H1 (cell line): ENCODE data around the gene DVL1. TPM values are rescaled to one million over a fixed set of nuclear protein-coding genes. Genes with fewer than 3 reads are reported as not detected.

Experiments used
- CTCF ChIA-PET: fragments of 300-600 bp; sonication (Branson Sonifier 250); formaldehyde crosslinking; loops from one replicate; lab custom pipeline; 2021; ENCODE audit not compliant: partially characterized antibody; lab: Charles Lee
- POLR2A ChIA-PET: fragments of 300-600 bp; sonication (Branson Sonifier 250); formaldehyde crosslinking; loops from one replicate; lab custom pipeline; 2021; ENCODE audit warnings: inconsistent platforms; ENCODE audit not compliant: partially characterized antibody; lab: Charles Lee
- DNase-seq, 2 experiments: peaks; one replicate each; pipeline versions ENCODE4 v3.0.0 to v3.0.0-alpha.2; 2010 to 2022; ENCODE audit warnings: low spot score in 2 of 2, low read depth in 1 of 2, mixed read lengths in 1 of 2
- FAIRE-seq: peaks from 2 replicates; lab custom pipeline; 2011; peaks lifted over from hg19 to GRCh38; lab: Jason Lieb, UNC
- H2AFZ ChIP-seq: 2 replicates; pipeline ENCODE4 v1.8.1; 2012; ENCODE audit warnings: low read length, inconsistent platforms
- H2AK5ac ChIP-seq: 2 replicates; pipeline ENCODE4 v1.6.1; 2013; ENCODE audit warnings: low read depth, low read length
- H2BK120ac ChIP-seq: replicated peaks from 2 replicates; pipeline ENCODE3; 2013; ENCODE audit warnings: low read depth, low read length, inconsistent platforms
- H2BK12ac ChIP-seq: 2 replicates; pipeline ENCODE4 v1.6.1; 2013; ENCODE audit warnings: low read depth, low read length
- H2BK15ac ChIP-seq: 2 replicates; pipeline ENCODE4 v1.6.1; 2013; ENCODE audit warnings: low read length
- H2BK20ac ChIP-seq: 2 replicates; pipeline ENCODE4 v1.6.1; 2013; ENCODE audit warnings: low read length
- H2BK5ac ChIP-seq: 2 replicates; pipeline ENCODE4 v1.6.1; 2013; ENCODE audit warnings: low read depth, low read length
- H3K14ac ChIP-seq: 2 replicates; pipeline ENCODE4 v1.6.1; 2013; ENCODE audit warnings: inconsistent platforms; ENCODE audit not compliant: insufficient read length
- H3K18ac ChIP-seq: 2 replicates; pipeline ENCODE4 v1.6.1; 2013; ENCODE audit warnings: low read length; ENCODE audit errors: extremely low read depth
- H3K23ac ChIP-seq: 2 replicates; pipeline ENCODE4 v1.6.1; 2013; ENCODE audit warnings: inconsistent platforms; ENCODE audit not compliant: insufficient read length
- H3K23me2 ChIP-seq: 2 replicates; pipeline ENCODE4 v1.6.1; 2013; ENCODE audit warnings: low read depth, low read length
- H3K27ac ChIP-seq: 2 replicates; pipeline ENCODE4 v1.6.1; 2011; ENCODE audit warnings: low read depth, low read length, inconsistent platforms
- H3K27me3 ChIP-seq, 4 experiments: replicated peaks in 1 of 4; 1 replicate in 1 of 4; 2 replicates in 3 of 4; pipeline versions ENCODE4 v1.6.1 to v1.8.1; 2011 to 2013; ENCODE audit warnings: low read length in 3 of 4, mild to moderate bottlenecking in 3 of 4, inconsistent platforms in 2 of 4, mixed read lengths in 2 of 4, moderate library complexity in 1 of 4; ENCODE audit not compliant: control insufficient read depth in 3 of 4, insufficient read depth in 3 of 4; ENCODE audit errors: extremely low read depth in 1 of 4
- H3K36me3 ChIP-seq, 4 experiments: 2 replicates each; pipeline versions ENCODE4 v1.6.1 to v1.8.1; 2011 to 2013; ENCODE audit warnings: mild to moderate bottlenecking in 4 of 4, low read length in 3 of 4, moderate library complexity in 2 of 4, control low read depth in 1 of 4, inconsistent platforms in 1 of 4; ENCODE audit not compliant: insufficient read depth in 4 of 4, control insufficient read depth in 2 of 4
- H3K4ac ChIP-seq: replicated peaks from 2 replicates; pipeline ENCODE3; 2013; ENCODE audit warnings: low read length, low read depth, mixed read lengths, inconsistent platforms; ENCODE audit not compliant: insufficient read length
- H3K4me1 ChIP-seq, 4 experiments: replicated peaks in 1 of 4; 1 replicate in 1 of 4; 2 replicates in 3 of 4; pipeline versions ENCODE4 v1.6.1 to v1.8.1; 2011 to 2013; ENCODE audit warnings: low read length in 3 of 4, inconsistent platforms in 2 of 4, mixed read lengths in 1 of 4; ENCODE audit not compliant: insufficient read depth in 4 of 4, control insufficient read depth in 3 of 4
- H3K4me2 ChIP-seq, 2 experiments: 2 replicates each; pipeline versions ENCODE4 v1.6.1 to v1.8.1; 2011 to 2013; ENCODE audit warnings: low read depth in 2 of 2, low read length in 2 of 2, control low read depth in 1 of 2, inconsistent platforms in 1 of 2, mild to moderate bottlenecking in 1 of 2; ENCODE audit not compliant: insufficient read depth in 1 of 2
- H3K4me3 ChIP-seq, 4 experiments: fragments of 200-600, 300-600 bp in 1 of 4; sonication (generic), shearing (Covaris generic), sonication (Bioruptor Twin) in 1 of 4; 2 replicates each; pipeline versions ENCODE4 v1.5.1 to v1.8.1; 2011 to 2016; ENCODE audit warnings: low read length in 4 of 4, low read depth in 3 of 4, control low read depth in 2 of 4, inconsistent platforms in 2 of 4, mild to moderate bottlenecking in 2 of 4, mixed read lengths in 1 of 4, moderate library complexity in 1 of 4; ENCODE audit not compliant: insufficient read depth in 2 of 4; ENCODE audit errors: extremely low read depth in 1 of 4
- H3K56ac ChIP-seq: replicated peaks from 2 replicates; pipeline ENCODE3; 2013; ENCODE audit warnings: low read depth, mild to moderate bottlenecking, mixed read lengths, low read length, inconsistent platforms; ENCODE audit not compliant: insufficient read length
- H3K79me1 ChIP-seq: 2 replicates; pipeline ENCODE4 v1.6.1; 2013; ENCODE audit warnings: low read depth, low read length, control low read depth
- H3K79me2 ChIP-seq, 2 experiments: 2 replicates each; pipeline versions ENCODE4 v1.6.1 to v1.8.1; 2012 to 2013; ENCODE audit warnings: low read length in 2 of 2, mild to moderate bottlenecking in 2 of 2, inconsistent platforms in 1 of 2; ENCODE audit not compliant: insufficient read depth in 2 of 2, control insufficient read depth in 1 of 2
- H3K9ac ChIP-seq, 4 experiments: replicated peaks in 1 of 4; 1 replicate in 1 of 4; 2 replicates in 3 of 4; pipeline versions ENCODE4 v1.6.1 to v1.8.1; 2011 to 2013; ENCODE audit warnings: low read depth in 3 of 4, low read length in 3 of 4, control low read depth in 2 of 4, mild to moderate bottlenecking in 2 of 4, moderate library complexity in 2 of 4, inconsistent platforms in 1 of 4; ENCODE audit errors: extremely low read depth in 1 of 4
- H3K9me3 ChIP-seq, 2 experiments: 2 replicates each; pipeline versions ENCODE4 v1.6.1 to v1.8.1; 2012 to 2013; ENCODE audit warnings: mild to moderate bottlenecking in 2 of 2, moderate library complexity in 2 of 2, control low read depth in 1 of 2, inconsistent platforms in 1 of 2, low read depth in 1 of 2, low read length in 1 of 2, mixed read lengths in 1 of 2; ENCODE audit not compliant: insufficient read depth in 2 of 2
- H4K20me1 ChIP-seq, 2 experiments: replicated peaks in 1 of 2; 2 replicates each; pipeline versions ENCODE3 to v1.8.1; 2011 to 2013; ENCODE audit warnings: inconsistent platforms in 2 of 2, low read length in 2 of 2, mild to moderate bottlenecking in 1 of 2; ENCODE audit not compliant: insufficient read depth in 2 of 2, control insufficient read depth in 1 of 2
- H4K5ac ChIP-seq: 2 replicates; pipeline ENCODE4 v1.6.1; 2013; ENCODE audit warnings: low read length, low read depth, mixed read lengths, inconsistent platforms; ENCODE audit not compliant: insufficient read length
- H4K8ac ChIP-seq: 2 replicates; pipeline ENCODE4 v1.8.0; 2013; ENCODE audit warnings: mild to moderate bottlenecking, moderate library complexity, low read length, inconsistent platforms; ENCODE audit not compliant: insufficient read depth; ENCODE audit errors: extremely low read depth
- H4K91ac ChIP-seq: replicated peaks from 2 replicates; pipeline ENCODE3; 2013; ENCODE audit warnings: low read length, mixed read lengths, inconsistent platforms; ENCODE audit not compliant: insufficient read length
- FOSL1 ChIP-seq: IDR thresholded peaks from 2 replicates; pipeline ENCODE4 v1.6.1; 2011; ENCODE audit warnings: mild to moderate bottlenecking, low read depth, low read length, moderate library complexity; ENCODE audit not compliant: insufficient read depth
- GTF2F1 ChIP-seq: IDR thresholded peaks from 2 replicates; pipeline ENCODE4 v1.6.1; 2012; ENCODE audit warnings: low read depth, low read length, improper control_type of control experiment, borderline replicate concordance
- KDM1A ChIP-seq: fragments of 200-600, 300-600 bp; sonication (generic); IDR thresholded peaks from 2 replicates; pipeline ENCODE4 v1.7.1; 2016; ENCODE audit warnings: mild to moderate bottlenecking, low read length, borderline replicate concordance
- NANOG ChIP-seq: IDR thresholded peaks from 2 replicates; pipeline ENCODE4 v1.6.1; 2011; ENCODE audit warnings: low read length, low read depth, mild to moderate bottlenecking, inconsistent platforms; ENCODE audit not compliant: insufficient read depth, poor library complexity, severe bottlenecking
- NRF1 ChIP-seq: IDR thresholded peaks from 2 replicates; pipeline ENCODE4 v1.6.1; 2011; ENCODE audit warnings: mild to moderate bottlenecking, low read depth, low read length, improper control_type of control experiment
- POLR2AphosphoS5 ChIP-seq: IDR thresholded peaks from 2 replicates; pipeline ENCODE4 v1.6.1; 2011; ENCODE audit warnings: low read depth, low read length
- RAD21 ChIP-seq, 2 experiments: IDR thresholded peaks in 1 of 2; conservative IDR thresholded peaks in 1 of 2; 2 replicates each; pipeline ENCODE4 v1.6.1; 2011; ENCODE audit warnings: low read depth in 2 of 2, low read length in 2 of 2, improper control_type of control experiment in 1 of 2, inconsistent platforms in 1 of 2, mild to moderate bottlenecking in 1 of 2, moderate library complexity in 1 of 2
- SP4 ChIP-seq: IDR thresholded peaks from 2 replicates; pipeline ENCODE4 v1.6.1; 2012; ENCODE audit warnings: low read length, inconsistent platforms
- WGBS, 2 experiments: shearing (Covaris generic) in 1 of 2; methylation state at CpG; one replicate each; pipeline versions ENCODE4 v1.1.6 to v1.1.7; 2013 to 2015; ENCODE audit warnings: low lambda C conversion rate in 2 of 2, mixed read lengths in 2 of 2, inconsistent platforms in 1 of 2, low coverage in 1 of 2, missing lambda C conversion rate in 1 of 2; ENCODE audit not compliant: insufficient replicate concordance in 2 of 2, insufficient coverage in 1 of 2, insufficient read length in 1 of 2; ENCODE audit errors: extremely low coverage in 1 of 2, missing lambda C conversion rate in 1 of 2; 5-methylcytosine and 5-hydroxymethylcytosine counted together
- polyA plus RNA-seq, 7 experiments: library from polyadenylated mRNA; depleted of rRNA in 3 of 7; stranded (reverse) in 5 of 7; unstranded in 2 of 7; fragments of >200 nt in 5 of 7; fragments of 200-250 nt in 2 of 7; gene quantifications; 1 replicate in 5 of 7; 2 replicates in 1 of 7; 4 replicates in 1 of 7; pipeline versions ENCODE4 v1.2.1 to v1.2.3, GENCODE V29; 2011 to 2013; ENCODE audit warnings: missing spikeins in 2 of 7, mixed read lengths in 2 of 7
- total RNA-seq: library from RNA; stranded (reverse); fragmentation: NEBNext Ultra II Directional; extraction: Animal tissue kit (Norgen Biotek cat#: 25700); gene quantifications from 2 replicates; pipeline ENCODE4 v1.2.1, GENCODE V29; 2021

DVL1 gene
- total and polyA plus RNA-seq, 2 of the 8 experiments (the other 6 are each of a cell fraction or from before 2014, with no cell fraction given) = 39.4 to 58.9 TPM

DNA sequence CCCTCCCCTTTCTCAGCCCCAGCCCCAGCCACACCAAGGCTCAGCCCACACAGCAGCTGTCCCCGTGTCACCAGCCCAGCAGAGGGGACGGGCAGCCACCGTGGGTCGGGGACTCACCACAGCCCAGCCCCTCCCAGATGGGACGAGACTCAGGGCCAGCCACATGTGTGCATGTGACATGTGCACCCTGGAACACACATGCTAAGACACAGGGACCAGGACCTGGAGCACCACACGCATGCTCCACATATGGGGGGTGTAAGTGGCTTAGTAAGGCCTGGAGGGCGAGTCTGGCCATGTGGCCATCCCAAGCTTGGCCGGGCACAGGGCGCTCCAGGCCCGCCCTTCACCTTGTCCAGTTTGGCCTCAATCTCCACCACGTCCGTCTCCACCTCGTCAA lies 45.5 kb downstream of the DVL1 start:
- H3K27ac ChIP-seq = no peak overlapping the region
- DNase-seq = no peak
- no peak overlapping the region for H2AFZ ChIP-seq
- H3K79me1 ChIP-seq = peaks cover 4% of the 10 kb centered on the region; the same call in 1 of the 2 replicates
- no peak overlapping the region for H3K4me2 ChIP-seq
- no peak for TF ChIP-seq KDM1A
- TF ChIP-seq FOSL1 = no peak
- no peak for TF ChIP-seq NRF1
- TF ChIP-seq RAD21 (IDR thresholded peaks at IDR 0.05 in 1 of 2, conservative IDR thresholded peaks at IDR 0.05 in 1 of 2; ENCODE audit: low read depth in 2 of 2, low read length in 2 of 2) = no peak
- TF ChIP-seq POLR2AphosphoS5 = no peak
- TF ChIP-seq SP4 = no peak
- TF ChIP-seq GTF2F1 = no peak
- no peak for TF ChIP-seq NANOG
- peaks cover 0 to 6% of the 10 kb centered on the region in 2 experiments; a peak in 1 of 4 replicates for H3K79me2 ChIP-seq
- H3K14ac ChIP-seq = no peak overlapping the region
- H2BK15ac ChIP-seq = peak overlapping the region; percentile 31; the same call in 1 of the 2 replicates
- ChIA-PET POLR2A (interaction anchor here (0.6 to 2.9 kb wide), 2 partner anchors 9 to 147 kb away, joined by 3 to 11 read pairs; no protein-coding TSS in a partner anchor), CTCF (interaction anchor here (0.6 to 2.1 kb wide), 5 partner anchors 13 to 327 kb away, joined by 3 to 17 read pairs (median 4); no protein-coding TSS in a partner anchor)
- no peak overlapping the region for H2BK120ac ChIP-seq
- no peak overlapping the region for H4K5ac ChIP-seq
- H4K8ac ChIP-seq = peak overlapping the region; percentile 79
- H3K27me3 ChIP-seq = peaks cover 0 to 4% (median 1%) of the 10 kb centered on the region in 4 experiments; a peak in 1 of 7 replicates
- H3K4me3 ChIP-seq = no peak overlapping the region
- peak overlapping the region; percentile 75; the same call in 1 of the 2 replicates for H2BK5ac ChIP-seq
- no peak for FAIRE-seq
- H2BK20ac ChIP-seq = no peak overlapping the region
- H3K9me3 ChIP-seq = no peaks in the 10 kb centered on the region
- peaks cover 5 to 23% of the 10 kb centered on the region in 2 experiments for H4K20me1 ChIP-seq
- peak overlapping the region; percentile 96; the same call in 1 of the 2 replicates for H2BK12ac ChIP-seq
- no peak overlapping the region for H3K18ac ChIP-seq
- no peak overlapping the region for H3K9ac ChIP-seq
- H2AK5ac ChIP-seq = peak overlapping the region; percentile 65; the same call in 1 of the 2 replicates
- no peaks in the 10 kb centered on the region for H3K36me3 ChIP-seq
- H3K4ac ChIP-seq = no peak overlapping the region
- H3K4me1 ChIP-seq = peaks cover 0 to 31% (median 23%) of the 10 kb centered on the region in 4 experiments; a peak in 6 of 7 replicates
- H3K56ac ChIP-seq = no peak overlapping the region
- H3K23me2 ChIP-seq = peaks cover 13% of the 10 kb centered on the region; the same call in 1 of the 2 replicates
- 94% methylated on average over 13 of the region's 13 CpGs; no CpG with 5 or more reads in 1 of the 2 experiments for WGBS, 2 experiments
- no peak overlapping the region for H3K23ac ChIP-seq
- H4K91ac ChIP-seq = peak overlapping the region; percentile 74
